Esophagus muscularis mucosa (tissue), 2 donors: ENCODE results near the gene PBX4.

Source experiments
- EP300 ChIP-seq: sonication (generic); formaldehyde crosslinking; IDR thresholded peaks from one replicate; pipeline ENCODE4 v1.6.1; 2017; ENCODE audit warnings: antibody characterized with exemption
- POLR2A ChIP-seq: fragments of 450-650 bp; IDR thresholded peaks from one replicate; pipeline ENCODE4 v1.6.1; 2017; ENCODE audit warnings: antibody characterized with exemption, moderate library complexity, mild to moderate bottlenecking, low read depth

DNA sequence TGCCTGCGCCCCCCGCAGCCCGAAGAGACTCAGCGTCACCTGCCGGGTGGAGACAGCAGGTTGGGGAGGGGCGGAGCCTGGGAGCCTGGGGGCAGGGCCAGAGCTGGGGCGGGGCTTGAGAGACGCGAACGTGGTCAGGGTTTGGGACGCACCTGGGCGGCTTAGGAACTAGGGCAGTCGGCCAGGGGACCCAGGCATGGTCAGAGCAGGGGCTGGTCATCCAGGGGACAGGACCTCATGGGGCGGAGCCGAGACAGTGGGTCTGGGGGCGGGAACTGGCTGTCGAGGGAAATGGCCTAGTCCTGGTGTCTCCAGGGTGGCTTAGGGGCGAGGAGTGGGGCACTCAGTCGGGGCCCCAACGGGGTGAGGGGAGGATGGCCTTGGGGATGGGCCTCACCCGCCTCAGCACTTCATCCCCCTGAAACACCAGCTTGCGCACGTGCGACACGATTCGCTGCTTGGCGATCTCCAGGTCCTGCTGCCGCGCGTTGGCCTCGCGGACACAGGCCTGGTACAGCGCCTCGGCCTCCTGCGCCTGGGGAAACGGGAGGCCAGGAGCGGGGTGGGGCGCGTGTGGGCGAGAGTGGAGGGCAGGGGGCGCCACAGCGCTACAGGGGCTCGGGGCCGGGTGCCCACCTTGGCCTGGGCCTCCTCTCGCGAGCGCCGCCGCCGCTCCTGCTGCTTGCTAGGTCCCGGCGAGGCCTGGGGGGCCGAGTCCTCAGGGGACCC, 19.2 kb upstream of the PBX4 start:
- TF ChIP-seq EP300 (no peak), POLR2A (no peak)
